ENCODE results near the gene PRKRA. TPM values are rescaled to one million over a fixed set of nuclear protein-coding genes. Genes with fewer than 3 reads are reported as not detected.

PRKRA gene
- total and polyA plus RNA-seq, 2 of the 8 experiments (the other 6 are each of a cell fraction or from before 2014, with no cell fraction given), result 25.4 to 60.4 TPM

DNA sequence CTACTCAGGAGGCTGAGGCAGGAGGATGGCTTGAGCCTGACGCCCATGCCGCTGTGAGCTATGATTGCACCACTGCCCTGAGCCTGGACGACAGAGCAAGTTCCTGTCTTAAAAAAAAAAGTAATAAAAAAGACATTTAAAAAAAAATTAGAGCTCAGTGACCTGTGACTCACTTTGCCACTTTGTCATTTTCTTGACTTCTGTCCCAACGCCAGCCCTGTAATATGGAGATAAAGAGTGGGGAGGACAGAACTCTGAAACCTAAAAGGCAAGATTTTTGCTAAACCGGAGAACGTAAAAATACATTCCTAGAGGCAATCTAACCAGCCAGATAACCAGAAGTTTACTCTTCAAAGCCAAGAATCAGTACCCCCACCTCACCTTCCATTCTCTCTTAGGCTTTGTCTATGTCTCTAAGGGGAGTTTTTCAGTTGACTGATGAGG, 49.0 kb downstream of the PRKRA start:
- H3K14ac ChIP-seq (ENCODE audit: insufficient read length), result no peak overlapping the region
- H3K4ac ChIP-seq (replicated peaks; ENCODE audit: insufficient read length, low read depth, low read length), result no peak overlapping the region
- H3K23ac ChIP-seq (ENCODE audit: insufficient read length), result no peak overlapping the region
- H3K23me2 ChIP-seq (ENCODE audit: low read depth, low read length), result no peaks in the 10 kb centered on the region
- H3K18ac ChIP-seq (ENCODE audit: extremely low read depth, low read length), result no peak overlapping the region
- no peak overlapping the region for H3K56ac ChIP-seq (replicated peaks; ENCODE audit: insufficient read length, low read depth, low read length)
- no peak overlapping the region for H2BK120ac ChIP-seq (replicated peaks; ENCODE audit: low read depth, low read length)
- ChIA-PET POLR2A (ENCODE audit: partially characterized antibody) (interaction anchor here (0.8 to 3.5 kb wide), 2 partner anchors 12 to 37 kb away, joined by 3 to 15 read pairs; no protein-coding TSS in a partner anchor), CTCF (ENCODE audit: partially characterized antibody) (interaction anchor here (1.1 to 6.3 kb wide), 4 partner anchors 10 to 290 kb away, joined by 3 to 64 read pairs (median 4); partner anchors contain the start of gene RBM45)
- no peak overlapping the region for H2AK5ac ChIP-seq (ENCODE audit: low read depth, low read length)
- TF ChIP-seq RFX5 (IDR thresholded peaks at IDR 0.05; ENCODE audit: borderline replicate concordance, low read depth, low read length) (no peak), CBX5 (IDR thresholded peaks at IDR 0.05; ENCODE audit: low read depth, low read length) (no peak), BCL11A (IDR thresholded peaks at IDR 0.05; ENCODE audit: low read depth in 2 of 2, low read length in 2 of 2) (no peak), SAP30 (IDR thresholded peaks at IDR 0.05; ENCODE audit: insufficient read depth, insufficient replicate concordance, low read length) (no peak), TEAD4 (IDR thresholded peaks at IDR 0.05; ENCODE audit: low read depth, low read length) (no peak), PHF8 (conservative IDR thresholded peaks at IDR 0.05; ENCODE audit: low read depth, low read length) (no peak), HDAC2 (IDR thresholded peaks at IDR 0.05; ENCODE audit: borderline replicate concordance in 1 of 2, low read depth in 2 of 2, low read length in 2 of 2) (no peak), GABPA (IDR thresholded peaks at IDR 0.05; ENCODE audit: borderline replicate concordance, insufficient read depth, low read length) (no peak), SP1 (IDR thresholded peaks at IDR 0.05; ENCODE audit: low read depth, low read length) (no peak)
- TF ChIP-seq, protein P1, sequence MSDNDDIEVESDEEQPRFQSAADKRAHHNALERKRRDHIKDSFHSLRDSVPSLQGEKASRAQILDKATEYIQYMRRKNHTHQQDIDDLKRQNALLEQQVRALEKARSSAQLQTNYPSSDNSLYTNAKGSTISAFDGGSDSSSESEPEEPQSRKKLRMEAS (IDR thresholded peaks at IDR 0.05), result no peak
- no peak overlapping the region for H2AFZ ChIP-seq (ENCODE audit: low read length)
- no peaks in the 10 kb centered on the region for H3K36me3 ChIP-seq (ENCODE audit: control insufficient read depth in 2 of 4, insufficient read depth in 4 of 4, low read length in 3 of 4)
- WGBS, 2 experiments (ENCODE audit: extremely low coverage in 1 of 2, insufficient coverage in 1 of 2, insufficient read length in 1 of 2, insufficient replicate concordance in 2 of 2, low coverage in 1 of 2, low lambda C conversion rate in 2 of 2, missing lambda C conversion rate in 1 of 2), result 91% methylated on average over 6 of the region's 6 CpGs; no CpG with 5 or more reads in 1 of the 2 experiments
- no peak overlapping the region for H4K91ac ChIP-seq (replicated peaks; ENCODE audit: insufficient read length, low read length)
- FAIRE-seq (no peak), DNase-seq (ENCODE audit: low read depth in 1 of 2, low spot score in 2 of 2) (no peak)
- H4K5ac ChIP-seq (ENCODE audit: insufficient read length, low read depth, low read length), result no peak overlapping the region
- no peaks in the 10 kb centered on the region for H3K79me1 ChIP-seq (ENCODE audit: low read depth, low read length)
- H3K4me3 ChIP-seq (ENCODE audit: extremely low read depth in 1 of 4, insufficient read depth in 2 of 4, low read depth in 3 of 4, low read length in 4 of 4), result no peak overlapping the region
- no peak overlapping the region for H2BK20ac ChIP-seq (ENCODE audit: low read length)
- no peak overlapping the region for H4K8ac ChIP-seq (ENCODE audit: extremely low read depth, insufficient read depth, low read length)
- no peak overlapping the region for H3K9ac ChIP-seq (replicated peaks in 1 of 4; ENCODE audit: extremely low read depth in 1 of 4, low read depth in 3 of 4, low read length in 3 of 4)
- H3K27ac ChIP-seq (ENCODE audit: low read depth, low read length), result no peak overlapping the region
- no peak overlapping the region for H2BK12ac ChIP-seq (ENCODE audit: low read depth, low read length)
- no peaks in the 10 kb centered on the region for H3K79me2 ChIP-seq (ENCODE audit: control insufficient read depth in 1 of 2, insufficient read depth in 2 of 2, low read length in 2 of 2)
- H3K27me3 ChIP-seq (replicated peaks in 1 of 4; ENCODE audit: control insufficient read depth in 3 of 4, extremely low read depth in 1 of 4, insufficient read depth in 3 of 4, low read length in 3 of 4), result no peaks in the 10 kb centered on the region
- H2BK5ac ChIP-seq (ENCODE audit: low read depth, low read length), result no peak overlapping the region
- H2BK15ac ChIP-seq (ENCODE audit: low read length), result no peak overlapping the region
- H3K4me1 ChIP-seq (replicated peaks in 1 of 4; ENCODE audit: control insufficient read depth in 3 of 4, insufficient read depth in 4 of 4, low read length in 3 of 4), result no peaks in the 10 kb centered on the region
- no peak overlapping the region for H3K4me2 ChIP-seq (ENCODE audit: insufficient read depth in 1 of 2, low read depth in 2 of 2, low read length in 2 of 2)
- H4K20me1 ChIP-seq (replicated peaks in 1 of 2; ENCODE audit: control insufficient read depth in 1 of 2, insufficient read depth in 2 of 2, low read length in 2 of 2), result no peaks in the 10 kb centered on the region
- no peaks in the 10 kb centered on the region for H3K9me3 ChIP-seq (ENCODE audit: insufficient read depth in 2 of 2, low read depth in 1 of 2, low read length in 1 of 2)

All from H1 (cell line).